ENCODE data around the gene SPRY4.
"Not testable (repeated sequence)": the region's sequence is repeated elsewhere in the genome, so short reads cannot be mapped to it uniquely, and the experiment has no call there.

SPRY4 gene

GRCh38 chr5:142264084-142264483 is 60.7 kb downstream of the SPRY4 start:
- H3K36me3 ChIP-seq (replicated peaks); H3K27me3 ChIP-seq (ENCODE audit: low read depth); H3K4me3 ChIP-seq; DNase-seq (ENCODE audit: low spot score in 2 of 2); H3K4me1 ChIP-seq; in situ Hi-C loops (cut with MboI; ENCODE audit: low sequenced_read_pairs); H3K9me3 ChIP-seq: not testable (repeated sequence)

GRCh38 chr5:142263346-142263745 is 61.5 kb downstream of the SPRY4 start:
- Histone ChIP-seq H3K36me3 (replicated peaks) (no peaks in the 10 kb centered on the region), H3K27me3 (ENCODE audit: low read depth) (no peaks in the 10 kb centered on the region), H3K9me3 (no peaks in the 10 kb centered on the region), H3K4me1 (no peaks in the 10 kb centered on the region), H3K4me3 (no peak overlapping the region)
- DNase-seq (ENCODE audit: low spot score in 2 of 2): no peak
- in situ Hi-C loops (cut with MboI; ENCODE audit: low sequenced_read_pairs): no loop called here

GRCh38 chr5:142262683-142263082 is 62.1 kb downstream of the SPRY4 start:
- H3K4me3 ChIP-seq: no peak overlapping the region
- H3K27me3 ChIP-seq (ENCODE audit: low read depth): no peaks in the 10 kb centered on the region
- no peaks in the 10 kb centered on the region for H3K36me3 ChIP-seq (replicated peaks)
- DNase-seq (ENCODE audit: low spot score in 2 of 2): no peak
- H3K4me1 ChIP-seq: no peaks in the 10 kb centered on the region
- in situ Hi-C loops (cut with MboI; ENCODE audit: low sequenced_read_pairs): no loop called here
- no peaks in the 10 kb centered on the region for H3K9me3 ChIP-seq

All from HAP-1 (cell line).